HG03139 (cell line): Measurements from ENCODE around the gene TANC1.

ENCODE experiments used
- ATAC-seq: cut with Tn5 transposase; IDR thresholded peaks from one replicate; pipeline ENCODE4 v1.9.1; 2021; ENCODE audit not compliant: unreplicated experiment

The TANC1 gene

GRCh38 chr2:159053161-159054031 is 85.0 kb downstream of the TANC1 start:
- no peak for ATAC-seq

- ATAC-seq = no peak
Observed at GRCh38 chr2:159054032-159054334, 85.5 kb downstream of the TANC1 start.

- ATAC-seq = no peak
Observed at GRCh38 chr2:159054985-159055384, 86.5 kb downstream of the TANC1 start.

- ATAC-seq = no peak
Observed at GRCh38 chr2:159060518-159060917, 92.1 kb downstream of the TANC1 start.

GRCh38 chr2:159063677-159064076 is 95.2 kb downstream of the TANC1 start:
- no peak for ATAC-seq

- ATAC-seq = no peak
Observed at GRCh38 chr2:159064446-159065301, 96.2 kb downstream of the TANC1 start.

GRCh38 chr2:159065313-159065712 is 96.9 kb downstream of the TANC1 start:
- no peak for ATAC-seq

GRCh38 chr2:159065891-159066290 is 97.5 kb downstream of the TANC1 start:
- ATAC-seq = no peak

- no peak for ATAC-seq
Observed at GRCh38 chr2:159066541-159067156, 98.2 kb downstream of the TANC1 start.

GRCh38 chr2:159067971-159068370 is 99.5 kb downstream of the TANC1 start:
- ATAC-seq = no peak

GRCh38 chr2:159069229-159069628 is 100.8 kb downstream of the TANC1 start:
- ATAC-seq = no peak

GRCh38 chr2:159070235-159070634 is 101.8 kb downstream of the TANC1 start:
- no peak for ATAC-seq

GRCh38 chr2:159071190-159071915 is 102.9 kb downstream of the TANC1 start:
- ATAC-seq = no peak

- ATAC-seq = no peak
Observed at GRCh38 chr2:159072795-159073194, 104.4 kb downstream of the TANC1 start.

- no peak for ATAC-seq
Observed at GRCh38 chr2:159073256-159073655, 104.8 kb downstream of the TANC1 start.

GRCh38 chr2:159074605-159075004 is 106.2 kb downstream of the TANC1 start:
- ATAC-seq = no peak

GRCh38 chr2:159075727-159076126 is 107.3 kb downstream of the TANC1 start:
- ATAC-seq = no peak

- no peak for ATAC-seq
Observed at GRCh38 chr2:159076241-159076640, 107.8 kb downstream of the TANC1 start.

- ATAC-seq = no peak
Observed at GRCh38 chr2:159077869-159078268, 109.4 kb downstream of the TANC1 start.

GRCh38 chr2:159078443-159078842 is 110.0 kb downstream of the TANC1 start:
- ATAC-seq = no peak

- no peak for ATAC-seq
Observed at GRCh38 chr2:159080641-159081040, 112.2 kb downstream of the TANC1 start.
